Medulla oblongata (tissue), 1 donor: ENCODE data around the gene CMA1.
"Not testable (repeated sequence)": the region's sequence is repeated elsewhere in the genome, so short reads cannot be mapped to it uniquely, and the experiment has no call there.

Experiments
- DNase-seq: peaks from one replicate; pipeline ENCODE4 v3.0.0-alpha.2; 2015; ENCODE audit errors: extremely low spot score

CMA1 gene

GRCh38 chr14:24508155-24508840, at the start of gene CMA1:
TSS of gene CMA1 (minus strand) at chr14:24508265. CDS start at chr14:24508235, 30 bp downstream.
- no peak for DNase-seq

GRCh38 chr14:24556756-24557155, 48.7 kb upstream of the CMA1 start:
- DNase-seq: no peak

GRCh38 chr14:24549064-24549463, 41.0 kb upstream of the CMA1 start:
- DNase-seq: not testable (repeated sequence)

GRCh38 chr14:24542346-24542936, 34.4 kb upstream of the CMA1 start:
- no peak for DNase-seq

GRCh38 chr14:24535737-24536136, 27.7 kb upstream of the CMA1 start:
- DNase-seq: no peak

GRCh38 chr14:24534286-24534685, 26.2 kb upstream of the CMA1 start:
- no peak for DNase-seq

- not testable (repeated sequence) for DNase-seq
Measured at GRCh38 chr14:24525877-24526620, 18.0 kb upstream of the CMA1 start.

- DNase-seq: no peak
Measured at GRCh38 chr14:24518851-24519250, 10.8 kb upstream of the CMA1 start.

GRCh38 chr14:24514209-24514608, 6.1 kb upstream of the CMA1 start:
- DNase-seq: no peak

- DNase-seq: no peak
Measured at GRCh38 chr14:24513009-24513408, 4.9 kb upstream of the CMA1 start.

- DNase-seq: no peak
Measured at GRCh38 chr14:24506443-24506842, 1.6 kb downstream of the CMA1 start.

GRCh38 chr14:24504425-24504950, 3.6 kb downstream of the CMA1 start:
- DNase-seq: no peak

- not testable (repeated sequence) for DNase-seq
Measured at GRCh38 chr14:24491586-24492408, 16.3 kb downstream of the CMA1 start.

- DNase-seq: no peak
Measured at GRCh38 chr14:24483604-24484252, 24.3 kb downstream of the CMA1 start.

GRCh38 chr14:24482699-24483303, 25.3 kb downstream of the CMA1 start:
- DNase-seq: not testable (repeated sequence)

- DNase-seq: no peak
Measured at GRCh38 chr14:24481622-24482324, 26.3 kb downstream of the CMA1 start.

GRCh38 chr14:24479999-24480398, 28.1 kb downstream of the CMA1 start:
- DNase-seq: not testable (repeated sequence)

- DNase-seq: no peak
Measured at GRCh38 chr14:24475261-24475660, 32.8 kb downstream of the CMA1 start.

GRCh38 chr14:24473211-24473610, 34.9 kb downstream of the CMA1 start:
- DNase-seq: no peak

GRCh38 chr14:24470450-24470849, 37.6 kb downstream of the CMA1 start:
- not testable (repeated sequence) for DNase-seq
